Measurements from ENCODE around the gene RASAL2.

The RASAL2 gene

GRCh38 chr1:178418284-178418955, 324.5 kb downstream of the RASAL2 start:
- Histone ChIP-seq H3K27ac (ENCODE audit: low read length) (peak overlapping the region; percentile 42), H2AFZ (ENCODE audit: low read depth, low read length) (peak overlapping the region; percentile 75), H3K4me2 (ENCODE audit: low read length) (peak overlapping the region; percentile 63), H3K36me3 (replicated peaks; ENCODE audit: low read depth, low read length) (no peaks in the 10 kb centered on the region), H3K4me3 (ENCODE audit: low read length) (peak overlapping the region; percentile 23; the same call in 1 of the 2 replicates), H4K20me1 (ENCODE audit: insufficient read depth, low read length) (no peaks in the 10 kb centered on the region), H3K9ac (ENCODE audit: low read length) (peak overlapping the region; percentile 26; the same call in 1 of the 2 replicates), H3K9me3 (ENCODE audit: insufficient read depth, low read length) (no peaks in the 10 kb centered on the region), H3K79me2 (ENCODE audit: low read length) (no peaks in the 10 kb centered on the region), H3K27me3 (ENCODE audit: low read depth, low read length) (no peaks in the 10 kb centered on the region), H3K4me1 (ENCODE audit: low read length) (peaks cover 15% of the 10 kb centered on the region)
- TF ChIP-seq CTCF (IDR thresholded peaks at IDR 0.05; ENCODE audit: low read depth, low read length) = no peak

GRCh38 chr1:178434360-178434759, 340.5 kb downstream of the RASAL2 start:
- Histone ChIP-seq H3K4me3 (ENCODE audit: low read length) (no peak overlapping the region), H3K27me3 (ENCODE audit: low read depth, low read length) (no peaks in the 10 kb centered on the region), H3K4me1 (ENCODE audit: low read length) (peaks cover 22% of the 10 kb centered on the region), H3K27ac (ENCODE audit: low read length) (no peak overlapping the region), H3K9ac (ENCODE audit: low read length) (no peak overlapping the region), H3K9me3 (ENCODE audit: insufficient read depth, low read length) (no peaks in the 10 kb centered on the region), H2AFZ (ENCODE audit: low read depth, low read length) (no peak overlapping the region), H3K36me3 (replicated peaks; ENCODE audit: low read depth, low read length) (no peaks in the 10 kb centered on the region), H4K20me1 (ENCODE audit: insufficient read depth, low read length) (no peaks in the 10 kb centered on the region), H3K79me2 (ENCODE audit: low read length) (no peaks in the 10 kb centered on the region), H3K4me2 (ENCODE audit: low read length) (peak overlapping the region; percentile 36)
- TF ChIP-seq CTCF (IDR thresholded peaks at IDR 0.05; ENCODE audit: low read depth, low read length) (no peak), EZH2phosphoT487 (IDR thresholded peaks at IDR 0.05; ENCODE audit: low read depth) (no peak)

- no peaks in the 10 kb centered on the region for H3K9me3 ChIP-seq (ENCODE audit: insufficient read depth, low read length)
- no peak overlapping the region for H3K9ac ChIP-seq (ENCODE audit: low read length)
- H3K36me3 ChIP-seq (replicated peaks; ENCODE audit: low read depth, low read length) = no peaks in the 10 kb centered on the region
- TF ChIP-seq EZH2phosphoT487 (IDR thresholded peaks at IDR 0.05; ENCODE audit: low read depth) (no peak), CTCF (IDR thresholded peaks at IDR 0.05; ENCODE audit: low read depth, low read length) (no peak)
- peaks cover 22% of the 10 kb centered on the region for H3K4me1 ChIP-seq (ENCODE audit: low read length)
- no peaks in the 10 kb centered on the region for H3K27me3 ChIP-seq (ENCODE audit: low read depth, low read length)
- H4K20me1 ChIP-seq (ENCODE audit: insufficient read depth, low read length) = no peaks in the 10 kb centered on the region
- H3K4me2 ChIP-seq (ENCODE audit: low read length) = peak overlapping the region; percentile 36; the same call in 1 of the 2 replicates
- H3K79me2 ChIP-seq (ENCODE audit: low read length) = no peaks in the 10 kb centered on the region
- no peak overlapping the region for H3K4me3 ChIP-seq (ENCODE audit: low read length)
- no peak overlapping the region for H2AFZ ChIP-seq (ENCODE audit: low read depth, low read length)
- no peak overlapping the region for H3K27ac ChIP-seq (ENCODE audit: low read length)
Observed at GRCh38 chr1:178434899-178435435, 341.1 kb downstream of the RASAL2 start.

- Histone ChIP-seq H4K20me1 (ENCODE audit: insufficient read depth, low read length) (no peaks in the 10 kb centered on the region), H3K36me3 (replicated peaks; ENCODE audit: low read depth, low read length) (no peaks in the 10 kb centered on the region), H3K79me2 (ENCODE audit: low read length) (no peaks in the 10 kb centered on the region), H3K4me2 (ENCODE audit: low read length) (no peak overlapping the region), H3K9me3 (ENCODE audit: insufficient read depth, low read length) (no peaks in the 10 kb centered on the region), H3K4me3 (ENCODE audit: low read length) (no peak overlapping the region), H3K4me1 (ENCODE audit: low read length) (peaks cover 21% of the 10 kb centered on the region), H3K27me3 (ENCODE audit: low read depth, low read length) (no peaks in the 10 kb centered on the region), H2AFZ (ENCODE audit: low read depth, low read length) (no peak overlapping the region), H3K27ac (ENCODE audit: low read length) (no peak overlapping the region), H3K9ac (ENCODE audit: low read length) (no peak overlapping the region)
- TF ChIP-seq EZH2phosphoT487 (IDR thresholded peaks at IDR 0.05; ENCODE audit: low read depth) = no peak
- no peak for TF ChIP-seq CTCF (IDR thresholded peaks at IDR 0.05; ENCODE audit: low read depth, low read length)
Observed at GRCh38 chr1:178436899-178437298, 343.0 kb downstream of the RASAL2 start.
